Pancreas (tissue), 10 donors: ENCODE measurements around the gene MEG3. TPM values are rescaled to one million over a fixed set of nuclear protein-coding genes. Genes with fewer than 3 reads are reported as not detected.

Experiments
- ATAC-seq, 4 donors: fragments of 200-7000 bp; cut with Tn5 transposase; one replicate each; pipeline versions ENCODE4 v1.8.0 to v1.9.1; 2020; ENCODE audit warnings: mild to moderate bottlenecking in 4 of 4, moderate library complexity in 4 of 4
- DNase-seq, 6 donors: peaks; one replicate each; pipeline ENCODE4 v3.0.0-alpha.2; 2020
- FAIRE-seq: peaks from 2 replicates; lab custom pipeline; 2012; peaks lifted over from hg19 to GRCh38; lab: Jason Lieb, UNC
- H3K27ac ChIP-seq, 4 donors: fragments of 200-600 bp; sonication (generic); 1 replicate in 3 of 4; 2 replicates in 1 of 4; pipeline versions ENCODE4 v1.5.0 to v1.8.0; 2020
- H3K27me3 ChIP-seq, 4 donors: fragments of 200-600 bp; one replicate each; pipeline ENCODE4 v1.8.0; 2021
- H3K36me3 ChIP-seq, 3 donors: fragments of 200-600 bp; sonication (generic) in 1 of 3; one replicate each; pipeline versions ENCODE4 v1.5.0 to v1.8.0; 2020 to 2021
- H3K4me1 ChIP-seq, 3 donors: fragments of 200-600 bp; one replicate each; pipeline ENCODE4 v1.8.0; 2021
- H3K4me3 ChIP-seq, 4 donors: fragments of 200-600 bp; sonication (generic) in 2 of 4; one replicate each; pipeline versions ENCODE4 v1.5.0 to v1.8.0; 2020 to 2021
- H3K9me3 ChIP-seq, 4 donors: fragments of 200-600 bp; one replicate each; pipeline ENCODE4 v1.8.0; 2021
- CTCF ChIP-seq, 4 donors: fragments of 200-600 bp; sonication (generic) in 3 of 4; IDR thresholded peaks; one replicate each; pipeline versions ENCODE4 v1.5.0 to v1.8.0; 2021; ENCODE audit warnings: antibody characterized with exemption in 4 of 4
- WGBS, 2 donors: extraction: QIAGEN DNeasy Blood & Tissue Kit; methylation state at CpG; one replicate each; pipeline ENCODE4 v1.1.7; 2013; 5-methylcytosine and 5-hydroxymethylcytosine counted together
- intact Hi-C, 3 donors: fragments of 100-400 bp; cut with DNase I; formaldehyde crosslinking; loops; one replicate each; pipeline versions ENCODE4 v1.11.1 to v1.14.2; 2022
- polyA plus RNA-seq, 2 donors: library from polyadenylated mRNA; stranded (reverse); fragments of 200-250 nt; gene quantifications; one replicate each; pipeline ENCODE4 v1.2.3, GENCODE V29; 2013
- total RNA-seq, 6 donors: library from RNA; stranded (reverse); fragmentation: NEBNext Ultra II Directional in 4 of 6; extraction: Animal tissue kit (Norgen Biotek cat#: 25700) in 4 of 6; gene quantifications; one replicate each; pipeline versions ENCODE4 v1.2.1 to v1.2.4, GENCODE V29; 2021 to 2023
- donor health status: healthy with polysubstance abuse.
- donor health status: DM: no; HTN: no; CAD: no; lungs with moderate emphysema.
- donor health status: DM: no; HTN: no; CAD: no.
- donor health status: control.
- donor health status: control.
- donor health status: Bipolar disorder and iron deficiency.
- donor health status: DM: yes; HTN: yes; CAD: no.
- donor health status: DM: no; HTN: no; CAD: no.
- donor health status: DM: no; HTN: no; CAD: no.
- donor health status: DM: yes; HTN: yes; CAD: no.

Gene MEG3
- total and polyA plus RNA-seq, 8 donors, result 78.8 to 1,150 (median 332) TPM

GRCh38 chr14:100903672-100904185 is 77.8 kb downstream of the MEG3 start, which contains the start of gene RTL1:
RTL1 (minus strand) TSS chr14:100903722; CDS start chr14:100884788, 18,934 bp downstream.
- no peak for FAIRE-seq
- H3K27me3 ChIP-seq, result no peaks in the 10 kb centered on the region
- no peaks in the 10 kb centered on the region for H3K36me3 ChIP-seq
- DNase-seq, result no peak
- H3K4me3 ChIP-seq, result no peak within 1 kb of the TSS
- no peak for TF ChIP-seq CTCF (IDR thresholded peaks at IDR 0.05)
- ATAC-seq, result no peak
- H3K9me3 ChIP-seq, result no peaks in the 10 kb centered on the region
- H3K27ac ChIP-seq, result no peak within 1 kb of the TSS
- WGBS, 2 donors, result 61 to 74% methylated on average over 11 to 12 of the region's 12 CpGs
- H3K4me1 ChIP-seq, result peaks cover 0 to 9% (median 0%) of the 10 kb centered on the region in 3 donors
- intact Hi-C loops, result no loop called here

GRCh38 chr14:100904307-100905087 is 78.6 kb downstream of the MEG3 start:
- Histone ChIP-seq H3K36me3 (no peaks in the 10 kb centered on the region), H3K4me1 (peaks cover 0 to 4% (median 0%) of the 10 kb centered on the region in 3 donors), H3K9me3 (no peaks in the 10 kb centered on the region), H3K4me3 (no peak overlapping the region), H3K27me3 (no peaks in the 10 kb centered on the region), H3K27ac (no peak overlapping the region)
- peak in 2 of 6 donors; percentile 51 to 52 for DNase-seq
- FAIRE-seq, result no peak
- ATAC-seq, result no peak
- WGBS, 2 donors, result 48 to 51% methylated on average over 40 to 45 of the region's 45 CpGs
- no peak for TF ChIP-seq CTCF (IDR thresholded peaks at IDR 0.05)
- intact Hi-C loops, result no loop called here

GRCh38 chr14:100905166-100905565 is 79.2 kb downstream of the MEG3 start:
- peaks cover 0 to 4% (median 0%) of the 10 kb centered on the region in 3 donors for H3K4me1 ChIP-seq
- no peak for TF ChIP-seq CTCF (IDR thresholded peaks at IDR 0.05)
- DNase-seq (peak in 1 of 6 donors; percentile 42), FAIRE-seq (no peak), ATAC-seq (no peak)
- peaks cover 0 to 3% (median 0%) of the 10 kb centered on the region in 3 donors for H3K36me3 ChIP-seq
- no peak overlapping the region for H3K27ac ChIP-seq
- intact Hi-C loops, result no loop called here
- H3K4me3 ChIP-seq, result no peak overlapping the region
- no peaks in the 10 kb centered on the region for H3K27me3 ChIP-seq
- 70 to 82% methylated on average over 9 to 12 of the region's 12 CpGs for WGBS, 2 donors
- no peaks in the 10 kb centered on the region for H3K9me3 ChIP-seq

- Histone ChIP-seq H3K36me3 (peaks cover 0 to 5% (median 0%) of the 10 kb centered on the region in 3 donors), H3K4me3 (no peak overlapping the region), H3K27me3 (no peaks in the 10 kb centered on the region), H3K9me3 (no peaks in the 10 kb centered on the region), H3K4me1 (no peaks in the 10 kb centered on the region), H3K27ac (no peak overlapping the region)
- intact Hi-C loops, result no loop called here
- DNase-seq, result peak in 1 of 6 donors; percentile 55
- 60 to 67% methylated on average over 6 of the region's 6 CpGs for WGBS, 2 donors
- peak in 1 of 4 donors; percentile 11 for ATAC-seq
- no peak for FAIRE-seq
- no peak for TF ChIP-seq CTCF (IDR thresholded peaks at IDR 0.05)
These were observed 80.5 kb downstream of the MEG3 start for GRCh38 chr14:100906420-100906819.
